Measurements from ENCODE around the gene KLHL33. TPM values are rescaled to one million over a fixed set of nuclear protein-coding genes. Genes with fewer than 3 reads are reported as not detected.

KLHL33 gene
- total and polyA plus RNA-seq, 10 of the 15 experiments (the other 5 are each of a cell fraction or from before 2014, with no cell fraction given): 0.01 to 0.16 (median 0.04) TPM; not detected in 5

DNA sequence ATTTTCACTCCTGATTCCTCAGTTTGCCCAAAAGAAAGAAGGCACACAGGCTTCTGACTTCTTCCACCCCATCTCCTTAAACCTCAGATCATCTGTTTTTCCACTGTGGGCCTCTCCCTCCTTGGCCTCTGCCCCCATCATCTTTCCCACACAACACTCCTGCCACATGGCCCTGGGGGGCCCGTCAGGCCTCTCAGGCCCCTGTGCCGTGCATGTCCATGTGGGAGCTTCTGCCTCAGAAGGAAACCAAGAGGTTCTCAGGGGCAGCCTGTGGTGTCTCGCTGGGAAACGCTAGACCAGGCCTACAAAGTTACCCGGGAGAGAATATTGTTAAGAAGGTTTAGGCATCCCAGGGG lies 8.0 kb downstream of the KLHL33 start:
- ChIA-PET CTCF (interaction anchor here (1.0 to 8.6 kb wide), 2 partner anchors 13 to 20 kb away, joined by 3 to 70 read pairs; no protein-coding TSS in a partner anchor), SMC1A (ENCODE audit: uncharacterized antibody, unreplicated experiment) (interaction anchor here (0.9 to 2.0 kb wide), 4 partner anchors 13 to 84 kb away, joined by 3 to 8 read pairs (median 4); partner anchors contain the start of gene PARP2), POLR2A (interaction anchor here (1.2 kb wide), 1 partner anchor 14 kb away, joined by 4 read pairs; no protein-coding TSS in a partner anchor), RAD21 (ENCODE audit: unreplicated experiment) (interaction anchor here (0.8 to 1.9 kb wide), 2 partner anchors 13 to 33 kb away, joined by 4 to 5 read pairs; partner anchors contain the start of gene PIP4P1)
- Histone ChIP-seq H3K27ac (ENCODE audit: control insufficient read depth, insufficient read depth) (peak overlapping the region; percentile 89), H3K4me1 (ENCODE audit: control insufficient read depth, insufficient read depth, low read length) (peaks cover 18% of the 10 kb centered on the region), H3K4me2 (ENCODE audit: control insufficient read depth, insufficient read depth) (peak overlapping the region; percentile 91), H2AFZ (ENCODE audit: control insufficient read depth, low read depth, low read length) (peak overlapping the region; percentile 48), H3K36me3 (ENCODE audit: control insufficient read depth in 2 of 2, insufficient read depth in 2 of 2, low read length in 1 of 2) (no peaks in the 10 kb centered on the region), H3K9ac (ENCODE audit: control insufficient read depth, insufficient read depth, low read length) (peak overlapping the region; percentile 64), H4K20me1 (ENCODE audit: control insufficient read depth, insufficient read depth) (no peaks in the 10 kb centered on the region), H3K9me3 (replicated peaks; ENCODE audit: control insufficient read depth, insufficient read depth, low read length) (no peaks in the 10 kb centered on the region), H3K79me2 (ENCODE audit: control insufficient read depth, insufficient read depth, low read length) (no peaks in the 10 kb centered on the region), H3K4me3 (peak overlapping the region; percentile 38; the same call in 1 of the 2 replicates), H3K27me3 (replicated peaks in 1 of 2; ENCODE audit: control insufficient read depth in 2 of 2, insufficient read depth in 2 of 2, low read length in 1 of 2) (no peaks in the 10 kb centered on the region)
- WGBS (ENCODE audit: insufficient coverage, insufficient replicate concordance, low lambda C conversion rate, missing lambda C conversion rate): 8% methylated on average over 5 of the region's 5 CpGs
- in situ Hi-C loops (cut with MboI) (no loop called here), intact Hi-C loops (cut with micrococcal nuclease; ENCODE audit: unreplicated experiment) (loop anchor here (2.0 kb wide), 1 partner anchor 27 kb away; the partner anchor contains the start of genes APEX1 and OSGEP)
- peak; percentile 60 for ATAC-seq
- DNase-seq (ENCODE audit: low read depth, low spot score): no peak
- no TSS peak for BruUV-seq (replicated peaks)
- peak; percentile 35 for FAIRE-seq
- TF ChIP-seq CREM (IDR thresholded peaks at IDR 0.05; ENCODE audit: low read depth): no peak
- no peak for TF ChIP-seq NFYA (IDR thresholded peaks at IDR 0.05; ENCODE audit: borderline replicate concordance, low read depth, low read length)
- TF ChIP-seq, protein P1, sequence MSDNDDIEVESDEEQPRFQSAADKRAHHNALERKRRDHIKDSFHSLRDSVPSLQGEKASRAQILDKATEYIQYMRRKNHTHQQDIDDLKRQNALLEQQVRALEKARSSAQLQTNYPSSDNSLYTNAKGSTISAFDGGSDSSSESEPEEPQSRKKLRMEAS (IDR thresholded peaks at IDR 0.05; ENCODE audit: low read depth, low read length): no peak
- no peak for TF ChIP-seq NR2C2 (IDR thresholded peaks at IDR 0.05; ENCODE audit: borderline replicate concordance, control insufficient read depth, insufficient read length, low read depth)
- TF ChIP-seq CHD4 (IDR thresholded peaks at IDR 0.05): no peak
- TF ChIP-seq, protein P2, sequence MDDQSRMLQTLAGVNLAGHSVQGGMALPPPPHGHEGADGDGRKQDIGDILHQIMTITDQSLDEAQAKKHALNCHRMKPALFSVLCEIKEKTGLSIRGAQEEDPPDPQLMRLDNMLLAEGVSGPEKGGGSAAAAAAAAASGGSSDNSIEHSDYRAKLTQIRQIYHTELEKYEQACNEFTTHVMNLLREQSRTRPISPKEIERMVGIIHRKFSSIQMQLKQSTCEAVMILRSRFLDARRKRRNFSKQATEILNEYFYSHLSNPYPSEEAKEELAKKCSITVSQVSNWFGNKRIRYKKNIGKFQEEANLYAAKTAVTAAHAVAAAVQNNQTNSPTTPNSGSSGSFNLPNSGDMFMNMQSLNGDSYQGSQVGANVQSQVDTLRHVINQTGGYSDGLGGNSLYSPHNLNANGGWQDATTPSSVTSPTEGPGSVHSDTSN (IDR thresholded peaks at IDR 0.05; ENCODE audit: insufficient replicate concordance, low read depth, low read length): no peak
- no peak for TF ChIP-seq IRF4 (IDR thresholded peaks at IDR 0.05; ENCODE audit: low read depth, low read length)
- TF ChIP-seq, protein P3, sequence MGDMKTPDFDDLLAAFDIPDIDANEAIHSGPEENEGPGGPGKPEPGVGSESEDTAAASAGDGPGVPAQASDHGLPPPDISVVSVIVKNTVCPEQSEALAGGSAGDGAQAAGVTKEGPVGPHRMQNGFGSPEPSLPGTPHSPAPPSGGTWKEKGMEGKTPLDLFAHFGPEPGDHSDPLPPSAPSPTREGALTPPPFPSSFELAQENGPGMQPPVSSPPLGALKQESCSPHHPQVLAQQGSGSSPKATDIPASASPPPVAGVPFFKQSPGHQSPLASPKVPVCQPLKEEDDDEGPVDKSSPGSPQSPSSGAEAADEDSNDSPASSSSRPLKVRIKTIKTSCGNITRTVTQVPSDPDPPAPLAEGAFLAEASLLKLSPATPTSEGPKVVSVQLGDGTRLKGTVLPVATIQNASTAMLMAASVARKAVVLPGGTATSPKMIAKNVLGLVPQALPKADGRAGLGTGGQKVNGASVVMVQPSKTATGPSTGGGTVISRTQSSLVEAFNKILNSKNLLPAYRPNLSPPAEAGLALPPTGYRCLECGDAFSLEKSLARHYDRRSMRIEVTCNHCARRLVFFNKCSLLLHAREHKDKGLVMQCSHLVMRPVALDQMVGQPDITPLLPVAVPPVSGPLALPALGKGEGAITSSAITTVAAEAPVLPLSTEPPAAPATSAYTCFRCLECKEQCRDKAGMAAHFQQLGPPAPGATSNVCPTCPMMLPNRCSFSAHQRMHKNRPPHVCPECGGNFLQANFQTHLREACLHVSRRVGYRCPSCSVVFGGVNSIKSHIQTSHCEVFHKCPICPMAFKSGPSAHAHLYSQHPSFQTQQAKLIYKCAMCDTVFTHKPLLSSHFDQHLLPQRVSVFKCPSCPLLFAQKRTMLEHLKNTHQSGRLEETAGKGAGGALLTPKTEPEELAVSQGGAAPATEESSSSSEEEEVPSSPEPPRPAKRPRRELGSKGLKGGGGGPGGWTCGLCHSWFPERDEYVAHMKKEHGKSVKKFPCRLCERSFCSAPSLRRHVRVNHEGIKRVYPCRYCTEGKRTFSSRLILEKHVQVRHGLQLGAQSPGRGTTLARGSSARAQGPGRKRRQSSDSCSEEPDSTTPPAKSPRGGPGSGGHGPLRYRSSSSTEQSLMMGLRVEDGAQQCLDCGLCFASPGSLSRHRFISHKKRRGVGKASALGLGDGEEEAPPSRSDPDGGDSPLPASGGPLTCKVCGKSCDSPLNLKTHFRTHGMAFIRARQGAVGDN (IDR thresholded peaks at IDR 0.05): 0 out of 2 replicates have a peak, but pooled peaks have one; percentile 26
- TF ChIP-seq RB1 (IDR thresholded peaks at IDR 0.05; ENCODE audit: borderline replicate concordance): no peak
- TF ChIP-seq WRNIP1 (IDR thresholded peaks at IDR 0.05; ENCODE audit: borderline replicate concordance, low read depth, low read length): no peak
- 0 out of 2 replicates have a peak, but pooled peaks have one; percentile 5 for TF ChIP-seq TBL1XR1 (IDR thresholded peaks at IDR 0.05; ENCODE audit: low read depth, low read length)
- no peak for TF ChIP-seq STAT1 (conservative IDR thresholded peaks at IDR 0.05)
- TF ChIP-seq BRCA1 (IDR thresholded peaks at IDR 0.05; ENCODE audit: low read depth, low read length): no peak
- TF ChIP-seq, protein P4, sequence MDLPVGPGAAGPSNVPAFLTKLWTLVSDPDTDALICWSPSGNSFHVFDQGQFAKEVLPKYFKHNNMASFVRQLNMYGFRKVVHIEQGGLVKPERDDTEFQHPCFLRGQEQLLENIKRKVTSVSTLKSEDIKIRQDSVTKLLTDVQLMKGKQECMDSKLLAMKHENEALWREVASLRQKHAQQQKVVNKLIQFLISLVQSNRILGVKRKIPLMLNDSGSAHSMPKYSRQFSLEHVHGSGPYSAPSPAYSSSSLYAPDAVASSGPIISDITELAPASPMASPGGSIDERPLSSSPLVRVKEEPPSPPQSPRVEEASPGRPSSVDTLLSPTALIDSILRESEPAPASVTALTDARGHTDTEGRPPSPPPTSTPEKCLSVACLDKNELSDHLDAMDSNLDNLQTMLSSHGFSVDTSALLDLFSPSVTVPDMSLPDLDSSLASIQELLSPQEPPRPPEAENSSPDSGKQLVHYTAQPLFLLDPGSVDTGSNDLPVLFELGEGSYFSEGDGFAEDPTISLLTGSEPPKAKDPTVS (IDR thresholded peaks at IDR 0.05; ENCODE audit: low read depth, low read length): no peak
- TF ChIP-seq TCF3 (IDR thresholded peaks at IDR 0.05; ENCODE audit: borderline replicate concordance, insufficient read depth, low read depth, low read length): no peak

All from GM12878 (cell line).